Cerebellar nuclear complex (tissue), 1 donor: ENCODE data around the gene DGKH.
"Not testable (repeated sequence)": the region's sequence is repeated elsewhere in the genome, so short reads cannot be mapped to it uniquely, and the experiment has no call there.

Source experiments
- DNase-seq, 2 experiments: peaks; one replicate each; lab custom pipeline; 2025; lab: John Stamatoyannopoulos, UW

The DGKH gene

GRCh38 chr13:42041684-42042035, 6.8 kb upstream of the DGKH start:
- DNase-seq: no peak

GRCh38 chr13:42043676-42044075, 4.8 kb upstream of the DGKH start:
- DNase-seq: no peak

- no peak for DNase-seq
Observed at GRCh38 chr13:42046448-42046847, 2.0 kb upstream of the DGKH start.

DNA sequence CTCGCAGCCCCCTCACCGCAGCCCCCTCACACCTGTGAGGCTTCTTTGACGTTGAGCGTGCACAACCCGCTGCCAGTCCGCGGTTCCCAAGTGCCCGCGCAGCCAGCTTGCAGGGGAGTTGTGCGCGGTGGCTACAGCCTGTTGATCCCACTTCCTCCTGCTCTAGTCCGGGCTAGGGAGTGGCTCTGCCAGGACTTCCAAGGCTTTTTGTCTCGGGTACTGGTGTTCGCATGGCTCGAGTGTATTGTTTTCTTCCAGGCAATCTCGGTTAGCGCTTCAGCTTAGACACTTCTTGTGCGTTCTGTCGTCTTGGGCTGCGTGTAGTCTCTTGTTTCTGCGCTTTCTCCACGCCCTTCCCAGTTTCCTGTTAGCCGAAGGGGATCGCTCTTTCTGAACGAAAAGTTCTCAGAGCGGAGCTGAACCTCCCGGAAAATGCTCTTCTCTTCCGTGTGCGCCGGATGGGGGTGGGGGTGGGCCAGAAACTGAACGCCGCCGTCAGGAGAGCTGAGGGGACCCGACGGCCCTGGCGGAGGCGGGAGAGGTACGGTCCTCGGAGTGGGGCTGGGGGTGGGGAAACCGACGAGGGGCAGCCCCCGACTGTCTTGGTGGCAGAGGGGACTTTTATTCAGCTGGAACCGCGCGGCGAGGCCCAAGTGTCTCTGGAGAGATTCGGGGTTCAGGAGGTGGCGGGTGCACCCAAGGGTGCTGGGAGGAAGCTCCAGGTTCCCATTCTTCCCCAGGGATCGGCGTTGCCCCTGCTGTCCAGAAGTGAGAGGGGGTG, 697 bp upstream of the DGKH start:
- DNase-seq: no peak

- no peak for DNase-seq
Observed at GRCh38 chr13:42048684-42049453, 421 bp downstream of the DGKH start.

GRCh38 chr13:42049454-42049813, 986 bp downstream of the DGKH start:
- DNase-seq: no peak

DNA sequence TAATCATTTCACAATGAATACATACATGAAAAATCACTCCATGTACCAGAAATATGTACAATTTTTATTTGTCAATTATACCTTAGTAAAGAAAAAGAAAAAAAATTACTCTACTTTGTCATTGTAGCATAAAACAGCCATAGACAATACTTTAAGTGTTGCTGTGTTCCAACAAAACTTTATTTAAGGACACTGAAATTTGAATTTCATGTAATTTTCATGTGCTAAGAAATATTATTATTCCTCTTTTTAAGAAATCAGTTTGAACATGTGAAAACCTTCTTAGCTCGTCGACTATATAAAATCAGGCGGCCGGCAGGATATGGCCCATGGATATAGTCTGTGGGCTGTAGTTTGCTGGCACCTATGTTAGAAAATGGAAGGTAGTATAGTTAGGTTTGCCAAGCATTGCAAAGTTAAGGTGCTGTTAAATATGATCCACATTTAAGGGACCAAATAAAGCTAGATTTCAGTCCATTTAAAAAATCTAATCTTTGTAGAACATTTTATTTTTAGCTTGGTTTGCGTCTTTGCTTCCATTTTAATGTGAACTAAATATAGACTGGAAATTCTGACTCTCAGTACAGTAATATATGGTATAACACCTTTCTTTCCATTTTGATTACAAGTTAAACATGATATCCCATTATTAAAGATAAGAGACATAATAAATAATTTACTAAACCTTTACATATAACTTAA, 6.5 kb downstream of the DGKH start:
- no peak for DNase-seq

- no peak for DNase-seq
Observed at GRCh38 chr13:42055500-42056085, 7.1 kb downstream of the DGKH start.

- no peak for DNase-seq
Observed at GRCh38 chr13:42056146-42056545, 7.7 kb downstream of the DGKH start.

- DNase-seq: no peak
Observed at GRCh38 chr13:42056583-42056982, 8.1 kb downstream of the DGKH start.

DNA sequence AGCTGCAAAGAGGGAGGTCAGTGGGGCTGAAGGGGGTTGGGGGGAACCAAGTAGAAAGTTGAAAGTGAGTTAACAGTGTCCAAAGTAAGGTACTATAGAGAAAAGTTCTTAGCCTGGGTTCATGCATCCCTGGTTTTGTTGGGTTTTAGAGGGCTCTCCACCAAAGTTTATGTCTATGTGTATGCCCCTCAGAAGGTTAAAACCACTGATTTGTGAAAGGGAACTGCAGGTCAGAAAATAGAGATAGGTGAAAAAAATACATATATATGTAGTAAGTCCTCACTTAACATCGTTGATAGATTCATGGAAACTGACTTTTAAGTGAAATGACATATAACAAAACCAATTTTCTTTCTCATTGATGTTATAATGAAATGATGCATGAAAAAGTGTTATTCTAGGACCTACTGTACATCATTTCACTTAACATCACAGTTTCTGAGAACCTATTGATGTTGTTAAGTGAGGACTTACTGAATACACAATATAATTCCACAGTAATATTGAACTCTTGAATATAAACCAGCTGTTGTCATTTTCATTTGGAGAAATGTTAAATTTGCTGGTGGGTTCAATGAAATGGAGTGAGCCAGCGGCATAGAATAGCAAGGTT, 9.6 kb downstream of the DGKH start:
- no peak for DNase-seq

DNA sequence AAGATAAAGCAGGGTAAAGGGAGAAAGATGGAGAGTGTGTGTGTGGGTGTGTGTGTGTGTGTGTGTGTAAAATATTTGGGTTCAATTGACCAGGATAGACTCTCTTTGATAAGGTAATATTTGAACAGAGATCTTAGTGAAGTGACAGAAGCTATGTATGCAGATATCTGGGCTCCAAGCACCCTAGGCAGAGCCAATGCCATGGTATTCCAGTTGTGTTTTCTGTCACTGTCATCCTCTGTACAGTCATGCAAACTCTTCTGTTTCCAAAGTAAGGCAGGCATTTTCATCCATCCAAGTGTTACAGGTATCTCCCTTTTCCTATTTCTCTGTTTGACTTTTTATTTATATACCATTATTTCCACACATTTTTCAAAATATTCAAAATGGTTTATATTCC, 13.5 kb downstream of the DGKH start:
- DNase-seq: no peak

DNA sequence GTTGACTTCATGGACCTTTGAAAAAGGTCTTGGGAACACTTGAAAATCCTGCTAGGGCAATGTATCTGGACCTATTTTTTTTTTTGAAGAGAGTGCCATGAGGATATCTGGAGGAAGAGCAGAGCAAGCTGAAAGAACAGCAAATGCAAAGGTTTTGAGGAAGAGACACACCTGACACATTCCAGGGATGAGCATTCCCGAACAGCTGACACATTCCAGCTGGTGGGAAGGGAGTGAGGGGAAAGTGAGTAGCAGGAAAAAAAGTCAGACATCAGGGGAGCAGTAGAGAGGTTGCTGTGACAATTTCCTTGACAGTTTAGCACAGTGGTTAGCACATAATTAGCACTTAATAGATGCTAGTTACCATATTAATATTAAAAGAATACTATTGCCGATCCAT, 14.7 kb downstream of the DGKH start:
- no peak for DNase-seq

DNA sequence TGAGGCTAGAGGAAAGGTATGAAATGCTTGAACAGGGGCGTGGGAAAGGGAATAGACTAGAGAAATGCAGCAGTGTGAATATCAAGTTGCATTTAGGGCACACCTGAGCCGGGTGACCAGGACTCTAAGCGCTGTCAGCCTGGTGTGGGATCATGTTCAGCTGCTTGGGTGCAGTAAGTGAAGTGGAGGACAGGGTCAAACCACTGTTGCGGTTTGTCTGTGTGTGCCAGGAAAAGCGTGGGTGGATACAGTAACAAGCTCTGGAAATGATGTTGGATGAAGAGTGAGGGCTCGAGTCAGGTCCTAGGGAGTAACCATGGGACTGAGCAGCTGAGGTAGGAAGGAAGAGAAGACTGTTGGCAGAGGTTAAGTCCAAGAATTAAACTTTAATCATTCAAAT, 15.8 kb downstream of the DGKH start:
- no peak for DNase-seq

DNA sequence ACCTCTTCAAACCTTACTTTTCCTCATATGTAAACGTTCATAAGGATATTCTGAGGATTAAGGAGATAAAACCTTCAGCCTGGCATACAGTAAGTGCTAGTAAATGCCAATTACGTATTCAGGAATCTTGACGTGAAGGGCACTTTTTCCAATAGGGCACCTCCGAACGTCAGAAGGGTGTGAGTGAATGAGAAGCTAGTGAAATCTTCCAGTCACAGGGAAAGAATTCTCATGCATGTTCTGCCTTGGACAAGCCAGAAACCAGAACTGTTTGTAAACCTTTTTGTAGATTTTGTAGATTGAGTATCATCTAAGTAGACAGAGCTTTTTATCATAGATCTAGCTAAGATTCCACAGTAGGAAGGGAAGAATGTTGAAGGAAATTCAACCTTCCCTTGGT, 16.5 kb downstream of the DGKH start:
- DNase-seq: no peak

- no peak for DNase-seq
Observed at GRCh38 chr13:42065414-42065813, 17.0 kb downstream of the DGKH start.

GRCh38 chr13:42066542-42066941, 18.1 kb downstream of the DGKH start:
- DNase-seq: no peak

- DNase-seq: no peak
Observed at GRCh38 chr13:42068886-42069285, 20.4 kb downstream of the DGKH start.

GRCh38 chr13:42070599-42070998, 22.2 kb downstream of the DGKH start:
- not testable (repeated sequence) for DNase-seq

- not testable (repeated sequence) for DNase-seq
Observed at GRCh38 chr13:42071179-42071578, 22.7 kb downstream of the DGKH start.

- no peak for DNase-seq
Observed at GRCh38 chr13:42071672-42072419, 23.4 kb downstream of the DGKH start.
